Measurements from ENCODE around the gene SEPTIN7. TPM values are rescaled to one million over a fixed set of nuclear protein-coding genes. Genes with fewer than 3 reads are reported as not detected.

Gene SEPTIN7
- total and polyA plus RNA-seq, 2 of the 13 experiments (the other 11 are each of a cell fraction or from before 2014, with no cell fraction given): 103 to 129 TPM

- ATAC-seq (no peak), FAIRE-seq (no peak), DNase-seq (ENCODE audit: low spot score) (no peak)
- in situ Hi-C loops (cut with HindIII; ENCODE audit: extremely low pct_ligation_motif_present, low pct_unique_long_range_greater_than_20kb): no loop called here
- Histone ChIP-seq H3K79me2 (ENCODE audit: insufficient read depth, low read length) (peaks cover 5% of the 10 kb centered on the region), H3K27ac (ENCODE audit: extremely low read length, insufficient read depth, low read length) (no peak overlapping the region), H3K36me3 (replicated peaks in 1 of 2; ENCODE audit: control insufficient read depth in 1 of 2, insufficient read depth in 2 of 2, low read length in 2 of 2) (peaks cover 3 to 12% of the 10 kb centered on the region in 2 experiments; a peak in 3 of 5 replicates), H2AFZ (ENCODE audit: low read length) (no peak overlapping the region), H4K20me1 (ENCODE audit: insufficient read depth, low read length) (no peaks in the 10 kb centered on the region; the same call in 1 of the 2 replicates), H3K4me3 (replicated peaks in 1 of 3; ENCODE audit: insufficient read depth in 1 of 3, low read depth in 2 of 3, low read length in 3 of 3) (no peak overlapping the region), H3K9me3 (ENCODE audit: low read length) (no peaks in the 10 kb centered on the region), H3K27me3 (ENCODE audit: control insufficient read depth in 1 of 2, insufficient read depth in 2 of 2, low read length in 2 of 2) (no peaks in the 10 kb centered on the region), H3K4me1 (ENCODE audit: insufficient read depth, low read length) (peaks cover 12% of the 10 kb centered on the region), H3K9ac (ENCODE audit: insufficient read depth, low read depth, low read length) (no peak overlapping the region), H3K4me2 (ENCODE audit: low read depth, low read length) (no peak overlapping the region)
- CTCF ChIA-PET (ENCODE audit: low intra/inter-chr PET ratio, low total read pairs): no interaction called here
- POLR2A ChIA-PET: no interaction called here
- intact Hi-C loops (cut with micrococcal nuclease; ENCODE audit: unreplicated experiment): no loop called here
- 94% methylated on average over 3 of the region's 11 CpGs for WGBS (ENCODE audit: low lambda C conversion rate)
- BruUV-seq (replicated peaks): no TSS peak
- no peak for TF ChIP-seq PATZ1 (CRISPR knock-in tag; IDR thresholded peaks at IDR 0.05)
- TF ChIP-seq MZF1 (CRISPR knock-in tag; IDR thresholded peaks at IDR 0.05; ENCODE audit: borderline replicate concordance): no peak
- TF ChIP-seq ARNT2 (CRISPR knock-in tag; IDR thresholded peaks at IDR 0.05; ENCODE audit: low read depth): no peak
- TF ChIP-seq TCF7 (IDR thresholded peaks at IDR 0.05; ENCODE audit: low read depth): no peak
- no peak for TF ChIP-seq EHMT2 (IDR thresholded peaks at IDR 0.05; ENCODE audit: borderline replicate concordance, low read depth, low read length)
- TF ChIP-seq KDM3A (CRISPR knock-in tag; IDR thresholded peaks at IDR 0.05; ENCODE audit: low read depth): no peak
- TF ChIP-seq CBX1 (IDR thresholded peaks at IDR 0.05; ENCODE audit: low read depth): no peak
- no peak for TF ChIP-seq NCOA1 (CRISPR knock-in tag; IDR thresholded peaks at IDR 0.05)
- no peak for TF ChIP-seq ZBTB43 (CRISPR knock-in tag; conservative IDR thresholded peaks at IDR 0.05)
- TF ChIP-seq YY1 (IDR thresholded peaks at IDR 0.05; ENCODE audit: insufficient read depth, insufficient replicate concordance, low read depth, low read length): no peak
- no peak for TF ChIP-seq ZNF850 (CRISPR knock-in tag; conservative IDR thresholded peaks at IDR 0.05)
- TF ChIP-seq ZNF10 (CRISPR knock-in tag; IDR thresholded peaks at IDR 0.05; ENCODE audit: borderline replicate concordance, low read depth): no peak
- no peak for TF ChIP-seq ZBTB20 (CRISPR knock-in tag; IDR thresholded peaks at IDR 0.05; ENCODE audit: borderline replicate concordance, low read depth)
- no peak for TF ChIP-seq ZNF430 (CRISPR knock-in tag; IDR thresholded peaks at IDR 0.05)
- TF ChIP-seq IRF1 (CRISPR knock-in tag; IDR thresholded peaks at IDR 0.05; ENCODE audit: low read depth): no peak
- no peak for TF ChIP-seq NR1H2 (CRISPR knock-in tag; IDR thresholded peaks at IDR 0.05; ENCODE audit: borderline replicate concordance, low read depth)
- TF ChIP-seq ZNF382 (CRISPR knock-in tag; IDR thresholded peaks at IDR 0.05; ENCODE audit: borderline replicate concordance): no peak
- TF ChIP-seq ZNF773 (CRISPR knock-in tag; IDR thresholded peaks at IDR 0.05; ENCODE audit: borderline replicate concordance): no peak
Measured at GRCh38 chr7:35846816-35847412, 46.1 kb downstream of the SEPTIN7 start.

All from HepG2 (cell line).